ENCODE results near the gene VEGFC.

DNA sequence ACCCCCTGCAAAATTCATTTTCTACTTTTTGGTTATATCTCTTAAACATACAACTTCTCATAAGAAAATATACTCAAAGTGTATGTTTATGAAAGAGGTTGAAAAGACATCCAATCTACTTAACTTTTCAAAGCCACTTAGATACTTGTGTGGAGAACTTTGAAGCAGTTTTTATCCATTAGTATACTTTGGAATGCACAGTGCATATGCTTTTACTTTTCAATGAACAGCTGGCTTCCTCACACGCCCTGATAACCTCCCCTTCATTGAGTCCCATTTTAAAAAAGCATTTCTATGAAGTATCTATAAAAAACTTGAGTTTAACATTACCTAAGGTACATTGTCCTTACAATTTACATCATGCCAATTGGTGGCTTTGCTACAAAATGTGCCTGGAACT, 73.8 kb downstream of the VEGFC start:
- TF ChIP-seq, protein P1, sequence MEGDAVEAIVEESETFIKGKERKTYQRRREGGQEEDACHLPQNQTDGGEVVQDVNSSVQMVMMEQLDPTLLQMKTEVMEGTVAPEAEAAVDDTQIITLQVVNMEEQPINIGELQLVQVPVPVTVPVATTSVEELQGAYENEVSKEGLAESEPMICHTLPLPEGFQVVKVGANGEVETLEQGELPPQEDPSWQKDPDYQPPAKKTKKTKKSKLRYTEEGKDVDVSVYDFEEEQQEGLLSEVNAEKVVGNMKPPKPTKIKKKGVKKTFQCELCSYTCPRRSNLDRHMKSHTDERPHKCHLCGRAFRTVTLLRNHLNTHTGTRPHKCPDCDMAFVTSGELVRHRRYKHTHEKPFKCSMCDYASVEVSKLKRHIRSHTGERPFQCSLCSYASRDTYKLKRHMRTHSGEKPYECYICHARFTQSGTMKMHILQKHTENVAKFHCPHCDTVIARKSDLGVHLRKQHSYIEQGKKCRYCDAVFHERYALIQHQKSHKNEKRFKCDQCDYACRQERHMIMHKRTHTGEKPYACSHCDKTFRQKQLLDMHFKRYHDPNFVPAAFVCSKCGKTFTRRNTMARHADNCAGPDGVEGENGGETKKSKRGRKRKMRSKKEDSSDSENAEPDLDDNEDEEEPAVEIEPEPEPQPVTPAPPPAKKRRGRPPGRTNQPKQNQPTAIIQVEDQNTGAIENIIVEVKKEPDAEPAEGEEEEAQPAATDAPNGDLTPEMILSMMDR (conservative IDR thresholded peaks at IDR 0.05; ENCODE audit: low read length) = no peak
- TF ChIP-seq EZH2phosphoT487 (IDR thresholded peaks at IDR 0.05; ENCODE audit: borderline replicate concordance) = no peak
